Measurements from ENCODE around the gene SGSM1. TPM values are rescaled to one million over a fixed set of nuclear protein-coding genes. Genes with fewer than 3 reads are reported as not detected.

The SGSM1 gene
- total and polyA plus RNA-seq, 10 donors: 0.16 to 1.3 (median 0.53) TPM

- no peak for TF ChIP-seq POLR2A (IDR thresholded peaks at IDR 0.05)
- no peak for TF ChIP-seq POLR2AphosphoS5 (IDR thresholded peaks at IDR 0.05)
- TF ChIP-seq CTCF (IDR thresholded peaks at IDR 0.05 in 8 of 11, conservative IDR thresholded peaks at IDR 0.05 in 3 of 11): no peak
- 52 to 66% (median 56%) methylated on average over 12 to 13 of the region's 13 CpGs for WGBS, 5 donors
- Histone ChIP-seq H3K4me3 (no peak overlapping the region), H3K4me1 (peaks cover 0 to 5% (median 0%) of the 10 kb centered on the region in 6 donors), H3K36me3 (no peaks in the 10 kb centered on the region), H3K27me3 (replicated peaks in 1 of 7) (peaks cover 0 to 6% (median 0%) of the 10 kb centered on the region in 7 donors), H3K9me3 (peaks cover 5 to 31% (median 25%) of the 10 kb centered on the region in 8 donors), H3K27ac (no peak overlapping the region)
- intact Hi-C loops (cut with DNase I; ENCODE audit: low total_unique reads): no loop called here
- DNase-seq: no peak
These were observed 7.2 kb downstream of the SGSM1 start for GRCh38 chr22:24812950-24813775.

- no peak overlapping the region for H3K4me3 ChIP-seq
- no peak for DNase-seq
- TF ChIP-seq POLR2A (IDR thresholded peaks at IDR 0.05): no peak
- no peak for TF ChIP-seq CTCF (IDR thresholded peaks at IDR 0.05 in 8 of 11, conservative IDR thresholded peaks at IDR 0.05 in 3 of 11)
- no peak for TF ChIP-seq POLR2AphosphoS5 (IDR thresholded peaks at IDR 0.05)
- H3K27ac ChIP-seq: no peak overlapping the region
- H3K27me3 ChIP-seq (replicated peaks in 1 of 7): peaks cover 0 to 6% (median 0%) of the 10 kb centered on the region in 7 donors
- no peaks in the 10 kb centered on the region for H3K36me3 ChIP-seq
- intact Hi-C loops (cut with DNase I; ENCODE audit: low total_unique reads): no loop called here
- H3K4me1 ChIP-seq: peaks cover 0 to 5% (median 0%) of the 10 kb centered on the region in 6 donors
- H3K9me3 ChIP-seq: peaks cover 5 to 31% (median 25%) of the 10 kb centered on the region in 8 donors
- WGBS, 5 donors: 68 to 84% (median 79%) methylated on average over 9 of the region's 9 CpGs
These were observed 8.1 kb downstream of the SGSM1 start for GRCh38 chr22:24813861-24814770.

GRCh38 chr22:24816806-24817205 lies 10.8 kb downstream of the SGSM1 start:
- Histone ChIP-seq H3K27me3 (replicated peaks in 1 of 7) (peaks cover 0 to 3% (median 0%) of the 10 kb centered on the region in 7 donors), H3K9me3 (peaks cover 5 to 31% (median 25%) of the 10 kb centered on the region in 8 donors), H3K27ac (no peak overlapping the region), H3K4me3 (no peak overlapping the region), H3K36me3 (no peaks in the 10 kb centered on the region), H3K4me1 (peaks cover 0 to 5% (median 0%) of the 10 kb centered on the region in 6 donors)
- DNase-seq: no peak
- no peak for TF ChIP-seq CTCF (IDR thresholded peaks at IDR 0.05 in 8 of 11, conservative IDR thresholded peaks at IDR 0.05 in 3 of 11)
- TF ChIP-seq POLR2AphosphoS5 (IDR thresholded peaks at IDR 0.05): no peak
- no peak for TF ChIP-seq POLR2A (IDR thresholded peaks at IDR 0.05)
- intact Hi-C loops (cut with DNase I; ENCODE audit: low total_unique reads): no loop called here
- 57 to 84% (median 78%) methylated on average over 4 of the region's 4 CpGs for WGBS, 5 donors
